RPMI8226 (cell line): ENCODE data around the gene RPS5.
"Not testable (repeated sequence)": the region's sequence is repeated elsewhere in the genome, so short reads cannot be mapped to it uniquely, and the experiment has no call there.

Experiments
- DNase-seq: peaks from one replicate; pipeline ENCODE4 v3.0.0-alpha.2; 2015

RPS5 gene

DNA sequence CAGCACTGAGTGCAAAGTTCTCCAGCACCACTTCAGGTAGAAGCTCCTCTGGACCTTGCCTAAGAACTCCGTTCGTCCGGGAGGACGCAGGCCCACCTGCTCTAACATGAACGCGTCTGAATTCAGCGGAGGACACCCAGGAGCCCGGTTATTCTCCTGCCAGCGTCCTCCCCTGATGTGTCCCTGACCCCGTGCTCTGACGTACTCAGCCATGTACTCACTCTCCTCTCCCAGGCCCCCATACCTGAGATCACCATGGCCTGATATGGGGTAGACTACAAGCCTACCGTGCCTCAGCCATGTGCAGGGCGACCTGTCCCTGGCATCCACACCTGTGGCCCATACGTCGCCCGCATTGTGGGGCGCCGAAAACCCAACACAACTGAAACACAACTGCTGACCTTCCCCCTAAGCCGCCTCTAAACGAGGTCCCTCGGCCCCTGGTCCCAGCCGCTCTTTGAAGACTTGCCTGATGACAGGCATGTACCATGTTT lies 20.6 kb downstream of the RPS5 start:
- no peak for DNase-seq

DNA sequence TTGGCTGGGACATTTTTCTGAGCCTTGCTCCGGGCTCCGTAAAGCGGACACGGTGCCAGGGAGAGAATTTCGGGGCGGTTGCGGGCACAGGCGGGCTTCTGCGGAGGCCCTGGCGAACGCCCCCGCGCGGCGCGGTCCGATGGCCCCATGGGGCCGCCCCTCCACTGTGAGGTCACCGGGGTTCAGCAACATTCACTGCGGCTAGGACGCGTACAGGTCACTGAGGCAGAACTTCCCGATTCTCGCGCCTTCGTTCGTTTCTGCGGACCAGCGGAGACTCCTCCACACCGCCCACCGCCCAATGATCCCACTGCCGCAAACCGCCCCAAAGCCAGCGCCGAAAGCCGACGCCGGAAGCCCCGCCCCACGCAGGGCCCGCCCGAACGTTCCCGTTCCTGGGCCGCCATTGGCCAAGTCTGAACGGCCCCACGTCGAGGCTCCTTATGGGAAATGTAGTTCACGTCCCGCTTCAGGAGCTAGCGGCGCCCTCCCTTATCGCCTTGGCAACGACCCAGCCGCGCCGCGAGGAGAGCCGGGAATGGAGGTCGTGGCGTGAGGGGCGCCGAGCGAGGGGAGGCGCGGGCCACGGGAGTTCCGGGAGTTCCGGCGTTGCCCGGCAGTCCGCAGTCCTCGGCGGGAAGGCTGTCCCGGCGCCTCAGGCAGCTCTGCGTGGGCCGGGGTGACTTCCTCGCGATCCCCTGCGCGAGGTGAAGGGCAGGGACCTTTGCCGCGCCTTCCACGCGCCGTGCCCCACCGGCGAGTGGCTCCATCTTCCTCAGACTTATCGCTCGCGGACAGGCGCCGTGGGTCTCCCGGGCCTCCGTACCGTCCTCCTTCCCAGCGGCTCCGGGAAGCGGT lies 21.3 kb downstream of the RPS5 start, which contains the start of gene ZNF584:
Gene ZNF584, plus strand, starts transcription at position 498 of the 858 bp plus-strand sequence. CDS start 499 bp downstream, outside the sequence.
- DNase-seq = peak; percentile 96

GRCh38 chr19:58409010-58409790 lies 22.1 kb downstream of the RPS5 start:
- DNase-seq = peak; percentile 44

- DNase-seq = no peak
Observed at GRCh38 chr19:58416604-58417003, 29.5 kb downstream of the RPS5 start.

DNA sequence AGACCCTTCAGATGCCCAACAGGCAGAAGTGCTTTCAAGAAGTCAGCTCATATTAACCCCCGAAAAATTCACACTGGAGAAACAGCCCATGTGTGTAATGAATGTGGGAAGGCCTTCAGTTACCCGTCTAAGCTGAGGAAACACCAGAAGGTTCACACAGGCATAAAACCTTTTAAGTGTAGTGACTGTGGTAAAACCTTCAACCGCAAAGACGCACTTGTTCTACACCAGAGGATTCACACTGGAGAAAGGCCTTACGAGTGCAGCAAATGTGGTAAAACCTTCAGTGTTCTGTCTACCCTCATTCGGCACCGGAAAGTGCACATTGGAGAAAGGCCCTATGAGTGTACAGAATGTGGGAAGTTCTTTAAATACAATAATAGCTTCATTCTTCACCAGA lies 30.0 kb downstream of the RPS5 start:
- no peak for DNase-seq

- DNase-seq = no peak
Observed at GRCh38 chr19:58428617-58429016, 41.5 kb downstream of the RPS5 start.

GRCh38 chr19:58429745-58430144 lies 42.7 kb downstream of the RPS5 start:
- DNase-seq = no peak

DNA sequence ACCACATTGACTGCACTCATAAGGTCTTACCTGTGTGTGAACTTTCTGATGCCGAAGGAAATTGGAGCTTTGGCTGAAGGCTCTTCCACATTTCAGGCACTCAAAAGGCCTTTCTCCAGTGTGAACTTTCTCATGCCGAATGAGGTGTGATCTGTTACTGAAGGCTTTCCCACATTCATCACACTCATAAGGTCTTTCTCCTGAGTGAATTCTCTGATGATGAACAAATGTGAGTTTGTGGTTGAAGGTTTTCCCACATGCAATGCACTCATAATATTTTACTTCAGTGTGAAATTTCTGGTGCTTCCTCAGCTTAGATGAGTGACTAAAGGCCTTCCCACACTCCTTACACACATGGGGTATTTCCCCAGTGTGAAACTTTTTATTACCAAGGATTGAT lies 47.1 kb downstream of the RPS5 start:
- no peak for DNase-seq

- peak; percentile 93 for DNase-seq
Observed at GRCh38 chr19:58439576-58440554, 52.8 kb downstream of the RPS5 start, which contains the start of gene ZNF132. Gene ZNF132 (minus strand): TSS chr19:58440153. CDS start chr19:58439821, 332 bp downstream.

GRCh38 chr19:58440556-58440955 lies 53.5 kb downstream of the RPS5 start:
- no peak for DNase-seq

DNA sequence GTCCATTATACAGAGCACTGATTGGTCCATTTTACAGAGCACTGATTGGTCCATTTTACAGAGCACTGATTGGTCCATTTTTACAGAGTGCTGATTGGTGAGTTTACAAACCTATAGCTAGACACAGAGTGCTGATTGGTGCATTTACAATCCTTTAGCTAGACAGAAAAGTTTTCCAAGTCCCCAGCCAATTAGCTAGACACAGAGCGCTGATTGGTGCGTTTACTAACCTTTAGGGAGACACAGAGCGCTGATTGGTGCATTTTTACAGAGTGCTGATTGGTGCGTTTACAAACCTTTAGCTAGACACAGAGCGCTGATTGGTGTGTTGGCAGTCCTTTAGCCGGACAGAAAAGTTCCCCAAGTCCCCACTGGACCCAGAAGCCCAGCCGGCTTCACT lies 55.9 kb downstream of the RPS5 start:
- DNase-seq = not testable (repeated sequence)
